ENCODE results near the gene TMEM143. TPM values are rescaled to one million over a fixed set of nuclear protein-coding genes. Genes with fewer than 3 reads are reported as not detected.

The TMEM143 gene
- total RNA-seq, result 1 to 10 TPM; 3.2 to 9.3 (median 6.2) TPM

GRCh38 chr19:48363810-48364597 lies at the start of gene TMEM143, which contains the start of gene SYNGR4:
Gene TMEM143 (minus strand): TSS chr19:48363940. CDS start chr19:48363920, 20 bp downstream.
Gene SYNGR4 (plus strand): TSS chr19:48364367. CDS start chr19:48365843, 1,476 bp downstream.
- Histone ChIP-seq H3K27me3 (no peaks in the 10 kb centered on the region), H3K4me1 (peaks cover 6 to 21% (median 9%) of the 10 kb centered on the region in 3 donors), H3K36me3 (peaks cover 0 to 3% (median 0%) of the 10 kb centered on the region in 3 donors), H3K27ac (peak within 1 kb of the TSS; percentile 92 to 98 (median 96)), H3K4me3 (peak within 1 kb of the TSS; percentile 41 to 80 (median 64)), H3K9me3 (no peaks in the 10 kb centered on the region)
- WGBS, 2 donors, result 0 to 2% methylated on average over 16 to 51 of the region's 59 CpGs
- peak; percentile 96 for DNase-seq
- TF ChIP-seq CTCF (IDR thresholded peaks at IDR 0.05) (peak in 1 of 6 experiments; percentile 44), POLR2A (IDR thresholded peaks at IDR 0.05) (peak in 3 of 4 donors; percentile 44 to 57 (median 48))
- intact Hi-C loops (cut with DNase I), result no loop called here

- no peaks in the 10 kb centered on the region for H3K9me3 ChIP-seq
- WGBS, 2 donors, result 71 to 76% methylated on average over 13 of the region's 13 CpGs
- TF ChIP-seq CTCF (IDR thresholded peaks at IDR 0.05) (no peak), POLR2A (IDR thresholded peaks at IDR 0.05) (no peak)
- H3K27ac ChIP-seq, result no peak overlapping the region
- DNase-seq, result no peak
- intact Hi-C loops (cut with DNase I), result no loop called here
- H3K27me3 ChIP-seq, result peaks cover 0 to 27% (median 0%) of the 10 kb centered on the region in 4 donors
- no peaks in the 10 kb centered on the region for H3K36me3 ChIP-seq
- no peak overlapping the region for H3K4me3 ChIP-seq
- H3K4me1 ChIP-seq, result no peaks in the 10 kb centered on the region
These were observed 42.1 kb upstream of the TMEM143 start for GRCh38 chr19:48405850-48406249.

GRCh38 chr19:48405010-48405659 lies 41.4 kb upstream of the TMEM143 start:
- Histone ChIP-seq H3K27me3 (peaks cover 0 to 27% (median 0%) of the 10 kb centered on the region in 4 donors), H3K4me3 (no peak overlapping the region), H3K4me1 (no peaks in the 10 kb centered on the region), H3K9me3 (no peaks in the 10 kb centered on the region), H3K27ac (no peak overlapping the region), H3K36me3 (no peaks in the 10 kb centered on the region)
- 77 to 83% methylated on average over 1 to 3 of the region's 27 CpGs for WGBS, 2 donors
- no peak for TF ChIP-seq POLR2A (IDR thresholded peaks at IDR 0.05)
- TF ChIP-seq CTCF (IDR thresholded peaks at IDR 0.05), result no peak
- intact Hi-C loops (cut with DNase I), result no loop called here
- no peak for DNase-seq

GRCh38 chr19:48403606-48404005 lies 39.9 kb upstream of the TMEM143 start:
- intact Hi-C loops (cut with DNase I), result no loop called here
- no peak overlapping the region for H3K4me3 ChIP-seq
- 0 to 60% methylated on average over 1 to 2 of the region's 3 CpGs for WGBS, 2 donors
- no peak for DNase-seq
- H3K9me3 ChIP-seq, result no peaks in the 10 kb centered on the region
- peaks cover 0 to 30% (median 0%) of the 10 kb centered on the region in 4 donors for H3K27me3 ChIP-seq
- peaks cover 0 to 6% (median 0%) of the 10 kb centered on the region in 3 donors for H3K4me1 ChIP-seq
- H3K27ac ChIP-seq, result no peak overlapping the region
- no peak for TF ChIP-seq CTCF (IDR thresholded peaks at IDR 0.05)
- no peak for TF ChIP-seq POLR2A (IDR thresholded peaks at IDR 0.05)
- H3K36me3 ChIP-seq, result no peaks in the 10 kb centered on the region

GRCh38 chr19:48401287-48401686 lies 37.5 kb upstream of the TMEM143 start:
- Histone ChIP-seq H3K9me3 (no peaks in the 10 kb centered on the region), H3K27me3 (peaks cover 3 to 42% (median 8%) of the 10 kb centered on the region in 4 donors), H3K27ac (no peak overlapping the region), H3K4me3 (no peak overlapping the region), H3K4me1 (peaks cover 4 to 25% (median 7%) of the 10 kb centered on the region in 3 donors), H3K36me3 (no peaks in the 10 kb centered on the region)
- intact Hi-C loops (cut with DNase I), result no loop called here
- DNase-seq, result no peak
- TF ChIP-seq POLR2A (IDR thresholded peaks at IDR 0.05), result no peak
- WGBS, 2 donors, result 57 to 58% methylated on average over 5 of the region's 5 CpGs

Data from esophagus squamous epithelium (tissue), 5 donors.